Measurements from ENCODE around the gene DDOST.

DDOST gene

DNA sequence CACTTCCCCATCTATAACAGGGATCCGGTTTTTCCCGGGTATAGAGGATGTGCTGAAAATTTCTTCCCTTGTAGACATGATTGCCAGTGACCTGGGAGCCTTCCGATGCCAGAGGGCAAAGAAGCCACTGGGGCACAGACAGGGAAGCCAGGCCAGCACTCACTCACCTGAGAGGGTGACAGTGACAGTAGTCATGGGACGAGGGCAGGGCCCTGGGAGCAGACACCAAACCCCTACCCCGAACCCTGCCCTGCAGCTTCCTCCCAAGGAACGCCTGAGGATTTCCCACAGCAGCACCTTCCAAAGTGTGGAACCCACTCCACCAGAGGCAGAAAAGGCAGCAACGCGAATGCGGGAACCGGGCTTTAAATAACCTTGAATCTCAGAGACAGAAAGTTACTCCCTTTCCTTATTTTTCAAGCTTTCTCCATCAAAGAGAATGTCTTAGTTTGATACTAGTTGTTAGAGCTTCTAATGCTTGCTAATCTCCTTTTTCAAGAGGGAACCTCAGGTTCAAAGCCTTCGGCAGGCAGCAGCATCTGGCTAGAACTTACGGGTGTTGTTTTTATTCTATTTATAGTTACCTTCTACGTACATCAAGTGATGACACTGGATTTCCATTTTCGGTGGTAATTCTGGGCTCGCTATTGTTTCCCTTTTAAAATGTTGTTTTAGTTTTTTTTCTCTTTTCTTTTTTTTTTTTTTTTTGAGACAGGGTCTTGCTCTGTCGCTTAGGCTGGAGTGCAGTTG is 2.8 kb downstream of the DDOST start:
- no peak for DNase-seq

DNA sequence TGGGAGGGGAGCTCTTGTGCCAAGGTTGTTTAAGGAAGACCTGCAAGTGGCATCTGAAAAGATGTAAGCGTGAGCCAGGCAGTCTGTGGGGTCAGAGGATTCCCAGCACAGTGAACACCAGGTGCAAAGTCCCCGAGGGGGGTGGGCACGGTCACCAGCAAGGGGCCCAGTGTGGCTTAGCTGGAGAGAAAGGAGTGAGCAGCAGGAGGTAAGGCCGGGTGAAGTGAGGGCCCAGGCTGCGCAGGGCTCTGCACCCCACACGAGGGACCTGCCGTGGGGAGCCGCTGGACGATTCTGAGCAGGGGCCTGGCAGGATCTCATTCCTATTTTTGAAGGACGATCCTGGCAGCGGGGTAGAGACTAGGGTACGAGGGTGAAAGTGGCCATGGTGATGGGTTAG is 4.1 kb downstream of the DDOST start:
- no peak for DNase-seq

- no peak for DNase-seq
These were observed 7.0 kb downstream of the DDOST start for GRCh38 chr1:20654104-20654690.

DNA sequence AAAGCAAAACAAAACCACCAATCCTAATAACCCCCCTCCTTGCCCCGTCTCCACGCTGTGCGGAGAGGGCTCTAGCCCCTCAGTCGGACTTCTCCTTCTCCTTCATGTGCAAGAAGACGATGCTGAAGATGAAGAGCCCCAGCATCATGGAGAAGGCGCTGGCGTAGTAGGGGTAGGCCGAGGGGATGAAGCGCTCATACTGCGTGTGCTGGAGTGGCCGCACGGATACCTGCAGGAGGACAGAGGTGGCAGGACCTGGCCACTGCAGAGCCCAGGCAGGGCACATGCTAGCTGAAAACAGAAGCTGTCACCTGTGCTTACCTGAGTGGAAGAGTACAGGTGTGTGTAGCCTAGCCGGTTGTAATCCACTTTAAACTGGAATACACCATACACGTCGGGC is 8.9 kb downstream of the DDOST start:
- DNase-seq, result no peak

DNA sequence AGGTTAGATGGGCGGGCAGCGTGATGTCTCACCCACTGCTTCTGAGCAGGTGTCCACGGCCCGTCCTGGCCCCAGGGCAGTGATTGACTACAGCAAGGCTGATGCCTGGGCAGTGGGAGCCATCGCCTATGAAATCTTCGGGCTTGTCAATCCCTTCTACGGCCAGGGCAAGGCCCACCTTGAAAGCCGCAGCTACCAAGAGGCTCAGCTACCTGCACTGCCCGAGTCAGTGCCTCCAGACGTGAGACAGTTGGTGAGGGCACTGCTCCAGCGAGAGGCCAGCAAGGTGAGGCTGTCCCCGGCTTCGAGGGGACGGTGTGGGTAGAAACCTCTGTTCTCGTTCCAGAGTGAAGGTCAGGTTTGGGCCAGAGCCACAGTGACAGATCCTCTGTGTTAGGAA is 12.2 kb downstream of the DDOST start:
- no peak for DNase-seq

GRCh38 chr1:20648438-20648837 is 12.7 kb downstream of the DDOST start:
- no peak for DNase-seq

DNA sequence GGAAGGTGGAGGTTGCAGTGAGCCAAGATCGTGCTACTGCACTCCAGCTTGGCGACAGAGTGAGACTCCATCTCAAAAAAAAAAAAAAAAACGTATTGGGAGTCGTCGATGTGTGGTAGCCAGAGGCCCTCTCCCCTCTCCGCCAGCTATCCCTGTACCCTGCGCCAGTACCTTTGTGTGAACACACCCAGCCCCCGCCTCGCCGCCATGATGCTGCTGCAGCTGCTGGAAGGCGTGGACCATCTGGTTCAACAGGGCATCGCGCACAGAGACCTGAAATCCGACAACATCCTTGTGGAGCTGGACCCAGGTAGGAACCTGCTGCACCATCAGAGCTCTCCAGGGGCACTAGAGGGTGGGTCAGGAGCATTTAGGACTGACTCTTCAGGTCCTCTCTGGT is 15.8 kb downstream of the DDOST start:
- no peak for DNase-seq

GRCh38 chr1:20644416-20644815 is 16.8 kb downstream of the DDOST start:
- DNase-seq, result no peak

GRCh38 chr1:20643080-20643479 is 18.1 kb downstream of the DDOST start:
- no peak for DNase-seq

- no peak for DNase-seq
These were observed 19.2 kb downstream of the DDOST start for GRCh38 chr1:20641975-20642374.

DNA sequence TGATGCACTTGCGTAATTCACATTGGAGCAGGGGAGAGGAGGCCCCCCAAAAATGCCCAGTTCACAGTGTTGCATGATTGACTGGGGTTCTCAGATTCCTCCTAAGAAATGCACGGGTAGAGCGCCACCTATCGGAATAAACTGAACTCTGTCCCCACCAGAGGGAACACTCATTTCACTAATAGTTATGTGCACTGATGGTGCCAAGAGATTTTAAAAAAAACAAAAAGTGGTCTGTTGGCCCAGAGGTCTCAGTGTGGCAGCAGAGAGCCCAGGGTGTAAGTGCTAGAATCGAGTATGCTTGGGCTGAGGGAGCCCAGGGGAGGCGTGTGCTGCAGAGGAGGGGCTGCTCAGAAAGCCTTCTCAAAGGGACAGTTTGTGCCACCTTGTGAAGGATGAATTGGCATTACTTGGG is 21.0 kb downstream of the DDOST start:
- DNase-seq, result peak; percentile 11

GRCh38 chr1:20636785-20637347 is 24.3 kb downstream of the DDOST start:
- no peak for DNase-seq

- no peak for DNase-seq
These were observed 26.5 kb downstream of the DDOST start for GRCh38 chr1:20634594-20635084.

DNA sequence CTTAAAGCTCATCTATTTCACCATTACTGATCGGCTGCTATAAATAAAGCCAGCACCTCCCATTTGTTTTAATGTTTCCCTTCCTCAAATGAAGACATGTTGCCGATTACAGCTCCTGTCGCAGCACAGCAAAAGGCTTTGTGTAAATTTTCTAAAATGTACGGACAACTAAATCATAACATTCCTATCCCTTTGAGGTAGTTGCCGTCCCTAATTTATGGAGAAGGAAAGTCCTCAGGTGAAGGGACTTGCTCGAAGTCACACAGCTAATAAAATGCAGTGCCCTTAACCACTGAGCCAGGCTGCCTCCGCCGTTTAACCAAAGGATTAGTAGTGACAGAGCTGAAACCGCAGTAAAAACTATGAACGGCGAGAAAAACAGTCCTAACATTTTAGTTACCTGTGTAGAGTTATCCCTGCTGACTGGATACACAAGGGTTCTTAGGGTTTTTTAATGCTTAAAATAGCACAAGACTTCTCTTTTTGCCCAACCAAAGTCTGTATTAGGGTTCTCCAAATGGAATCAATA is 27.0 kb downstream of the DDOST start:
- no peak for DNase-seq

DNA sequence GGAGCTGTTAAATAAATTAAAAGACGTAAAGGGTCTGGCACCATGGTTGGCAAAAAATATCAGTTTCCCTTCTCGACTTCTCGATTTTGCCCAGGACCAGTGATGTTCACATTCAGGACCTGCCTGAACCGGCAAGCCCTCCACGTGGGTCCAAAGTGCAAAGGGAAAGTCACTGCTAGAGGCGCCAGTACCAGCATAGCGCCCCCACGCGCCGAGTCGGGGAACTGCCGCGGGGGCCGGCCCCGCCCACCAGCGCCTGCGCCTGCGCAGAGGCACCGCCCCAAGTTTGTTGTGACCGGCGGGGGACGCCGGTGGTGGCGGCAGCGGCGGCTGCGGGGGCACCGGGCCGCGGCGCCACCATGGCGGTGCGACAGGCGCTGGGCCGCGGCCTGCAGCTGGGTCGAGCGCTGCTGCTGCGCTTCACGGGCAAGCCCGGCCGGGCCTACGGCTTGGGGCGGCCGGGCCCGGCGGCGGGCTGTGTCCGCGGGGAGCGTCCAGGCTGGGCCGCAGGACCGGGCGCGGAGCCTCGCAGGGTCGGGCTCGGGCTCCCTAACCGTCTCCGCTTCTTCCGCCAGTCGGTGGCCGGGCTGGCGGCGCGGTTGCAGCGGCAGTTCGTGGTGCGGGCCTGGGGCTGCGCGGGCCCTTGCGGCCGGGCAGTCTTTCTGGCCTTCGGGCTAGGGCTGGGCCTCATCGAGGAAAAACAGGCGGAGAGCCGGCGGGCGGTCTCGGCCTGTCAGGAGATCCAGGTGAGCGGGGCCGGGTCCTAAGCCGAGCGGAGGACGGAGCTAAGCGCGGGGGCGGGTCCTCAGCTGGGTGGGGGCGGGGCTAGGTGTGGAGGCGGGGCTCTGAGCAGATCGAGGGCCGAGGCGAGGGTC is 27.7 kb downstream of the DDOST start, which contains the start of gene PINK1:
Gene PINK1, plus strand, starts transcription at position 269 of the 875 bp plus-strand sequence. Its CDS starts 91 bp downstream, at position 360.
- DNase-seq, result peak; percentile 30

GRCh38 chr1:20632386-20632785 is 28.8 kb downstream of the DDOST start:
- no peak for DNase-seq

- DNase-seq, result no peak
These were observed 30.4 kb downstream of the DDOST start for GRCh38 chr1:20630729-20631128.

DNA sequence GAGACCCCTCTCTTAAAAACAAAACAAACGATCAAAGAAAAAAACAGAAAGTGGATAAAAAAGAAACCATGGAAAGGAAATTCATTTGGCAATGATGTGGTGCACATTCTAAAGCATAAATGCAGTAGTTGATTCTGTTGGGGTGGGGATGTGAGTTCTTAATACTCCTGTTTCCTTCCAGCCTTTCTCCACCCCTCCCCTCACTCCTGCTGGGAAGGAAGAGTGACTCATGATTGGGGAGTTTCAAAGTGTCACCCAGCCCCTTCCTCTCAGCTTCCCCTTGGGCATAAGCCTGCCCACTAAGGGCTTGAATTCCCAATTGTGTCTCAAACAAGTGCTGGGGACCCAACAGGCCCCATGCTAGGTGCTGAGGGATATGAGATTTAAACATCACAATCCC is 34.6 kb downstream of the DDOST start:
- DNase-seq, result no peak

GRCh38 chr1:20626098-20626427 is 35.1 kb downstream of the DDOST start:
- DNase-seq, result no peak

GRCh38 chr1:20625176-20626097 is 35.7 kb downstream of the DDOST start:
- DNase-seq, result no peak

DNA sequence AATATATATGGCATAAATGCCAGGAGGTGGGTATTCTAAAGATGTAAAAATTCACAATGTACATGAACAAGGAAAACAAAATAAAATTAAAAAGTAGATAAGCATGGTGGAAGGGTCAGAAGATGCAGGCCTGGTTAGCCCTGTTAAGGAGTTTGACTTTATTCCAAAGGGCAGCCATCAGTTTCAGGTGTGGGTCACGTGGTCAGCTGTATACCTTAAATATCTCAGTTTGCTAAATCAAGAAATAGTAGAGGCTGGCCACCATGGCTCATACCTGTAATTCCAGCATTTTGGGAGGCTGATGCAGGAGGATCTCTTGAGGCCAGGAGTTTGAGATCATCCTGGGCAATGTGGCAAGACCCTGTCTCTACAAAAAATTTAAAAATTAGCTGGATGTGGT is 36.5 kb downstream of the DDOST start:
- DNase-seq, result no peak

DNA sequence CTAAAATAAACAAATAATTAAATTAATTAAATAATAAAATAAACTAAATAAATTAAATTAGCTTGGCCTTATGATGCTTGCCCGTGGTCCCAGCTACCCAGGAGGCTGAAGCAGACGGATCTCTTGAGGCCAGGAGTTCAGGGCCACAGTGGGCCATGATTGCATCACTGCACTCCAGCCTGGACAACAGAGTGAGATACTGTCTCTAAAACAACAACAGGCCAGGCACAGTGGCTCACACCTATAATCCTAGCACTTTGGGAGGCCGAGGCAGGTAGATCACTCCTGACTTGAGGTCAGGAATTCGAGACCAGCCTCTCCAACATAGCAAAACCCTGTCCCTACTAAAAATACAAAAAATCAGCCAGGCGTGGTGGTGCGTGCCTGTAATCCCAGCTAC is 40.2 kb downstream of the DDOST start:
- DNase-seq, result no peak
